ENCODE measurements around the gene IRAK4. TPM values are rescaled to one million over a fixed set of nuclear protein-coding genes. Genes with fewer than 3 reads are reported as not detected.

Gene IRAK4
- total RNA-seq, 2 donors from 2014 or later, result 11.5 to 25.3 TPM

GRCh38 chr12:43816168-43816567 is 57.4 kb downstream of the IRAK4 start:
- no peak for DNase-seq (ENCODE audit: low spot score)
- no peak overlapping the region for H3K4me3 ChIP-seq
- TF ChIP-seq CTCF (IDR thresholded peaks at IDR 0.05) (no peak), POLR2AphosphoS5 (IDR thresholded peaks at IDR 0.05) (no peak), POLR2A (IDR thresholded peaks at IDR 0.05) (no peak)
- H3K4me1 ChIP-seq (replicated peaks), result no peaks in the 10 kb centered on the region
- no peaks in the 10 kb centered on the region for H3K27me3 ChIP-seq (replicated peaks; ENCODE audit: insufficient read depth)
- H3K9me3 ChIP-seq, result no peaks in the 10 kb centered on the region
- WGBS, result 87% methylated on average over 3 of the region's 3 CpGs
- no peaks in the 10 kb centered on the region for H3K36me3 ChIP-seq
- H3K27ac ChIP-seq, result no peak overlapping the region
- intact Hi-C loops (cut with DNase I), result no loop called here

GRCh38 chr12:43824207-43824775 is 65.5 kb downstream of the IRAK4 start:
- TF ChIP-seq POLR2AphosphoS5 (IDR thresholded peaks at IDR 0.05) (no peak), POLR2A (IDR thresholded peaks at IDR 0.05) (no peak), CTCF (IDR thresholded peaks at IDR 0.05) (no peak)
- no peaks in the 10 kb centered on the region for H3K27me3 ChIP-seq (replicated peaks; ENCODE audit: insufficient read depth)
- H3K4me3 ChIP-seq, result no peak overlapping the region
- no peaks in the 10 kb centered on the region for H3K9me3 ChIP-seq
- intact Hi-C loops (cut with DNase I), result no loop called here
- H3K27ac ChIP-seq, result no peak overlapping the region
- WGBS, result 94% methylated on average over 8 of the region's 8 CpGs
- H3K36me3 ChIP-seq, result no peaks in the 10 kb centered on the region
- DNase-seq (ENCODE audit: low spot score), result no peak
- H3K4me1 ChIP-seq (replicated peaks), result no peaks in the 10 kb centered on the region

GRCh38 chr12:43826681-43827080 is 67.9 kb downstream of the IRAK4 start:
- intact Hi-C loops (cut with DNase I), result no loop called here
- DNase-seq (ENCODE audit: low spot score), result no peak
- H3K27me3 ChIP-seq (replicated peaks; ENCODE audit: insufficient read depth), result no peaks in the 10 kb centered on the region
- H3K4me3 ChIP-seq, result no peak overlapping the region
- WGBS, result 82% methylated on average over 3 of the region's 3 CpGs
- H3K4me1 ChIP-seq (replicated peaks), result no peaks in the 10 kb centered on the region
- H3K9me3 ChIP-seq, result no peaks in the 10 kb centered on the region
- TF ChIP-seq POLR2AphosphoS5 (IDR thresholded peaks at IDR 0.05), result no peak
- no peak for TF ChIP-seq POLR2A (IDR thresholded peaks at IDR 0.05)
- TF ChIP-seq CTCF (IDR thresholded peaks at IDR 0.05), result no peak
- H3K27ac ChIP-seq, result no peak overlapping the region
- H3K36me3 ChIP-seq, result no peaks in the 10 kb centered on the region

- Histone ChIP-seq H3K4me1 (replicated peaks) (no peaks in the 10 kb centered on the region), H3K27me3 (replicated peaks; ENCODE audit: insufficient read depth) (no peaks in the 10 kb centered on the region), H3K36me3 (no peaks in the 10 kb centered on the region), H3K4me3 (no peak overlapping the region), H3K27ac (no peak overlapping the region), H3K9me3 (no peaks in the 10 kb centered on the region)
- WGBS, result 95% methylated on average over 1 of the region's 1 CpG
- TF ChIP-seq POLR2A (IDR thresholded peaks at IDR 0.05) (no peak), POLR2AphosphoS5 (IDR thresholded peaks at IDR 0.05) (no peak), CTCF (IDR thresholded peaks at IDR 0.05) (no peak)
- DNase-seq (ENCODE audit: low spot score), result no peak
- intact Hi-C loops (cut with DNase I), result no loop called here
Observed at GRCh38 chr12:43827093-43827492, 68.3 kb downstream of the IRAK4 start.

GRCh38 chr12:43832463-43833168 is 73.9 kb downstream of the IRAK4 start:
- Histone ChIP-seq H3K4me3 (no peak overlapping the region), H3K4me1 (replicated peaks) (no peaks in the 10 kb centered on the region), H3K9me3 (no peaks in the 10 kb centered on the region), H3K27me3 (replicated peaks; ENCODE audit: insufficient read depth) (no peaks in the 10 kb centered on the region), H3K36me3 (no peaks in the 10 kb centered on the region), H3K27ac (no peak overlapping the region)
- 86% methylated on average over 4 of the region's 4 CpGs for WGBS
- TF ChIP-seq POLR2AphosphoS5 (IDR thresholded peaks at IDR 0.05) (no peak), CTCF (IDR thresholded peaks at IDR 0.05) (no peak), POLR2A (IDR thresholded peaks at IDR 0.05) (no peak)
- no peak for DNase-seq (ENCODE audit: low spot score)
- intact Hi-C loops (cut with DNase I), result no loop called here

All from prostate gland (tissue), 2 donors.